LNCAP (cell line): ENCODE measurements around the gene VAV3.

Experiments
- TF ChIP-seq, protein P1 (sequence below): fragments of 450-650 bp; IDR thresholded peaks from 2 replicates; pipeline ENCODE4 v1.5.1; 2017; ENCODE audit warnings: mild to moderate bottlenecking

The VAV3 gene

DNA sequence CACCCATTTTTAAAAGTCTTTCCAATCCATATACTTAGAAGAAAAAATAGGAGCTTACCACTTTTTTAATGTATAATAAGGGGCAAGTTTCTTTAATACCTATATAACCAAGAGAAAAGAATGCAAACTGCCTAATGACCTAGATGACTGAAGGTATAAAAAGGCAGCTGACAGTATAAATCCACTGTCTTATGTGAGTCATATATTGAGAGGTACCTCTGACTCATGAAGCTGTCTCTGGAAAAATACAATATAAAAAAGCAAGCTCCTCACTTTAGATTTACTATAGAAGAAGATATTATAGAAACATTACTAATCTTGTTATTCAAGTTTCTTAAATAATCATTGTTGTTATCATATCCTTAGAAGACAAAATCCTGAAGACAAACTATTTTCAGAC, 144.2 kb downstream of the VAV3 start:
- TF ChIP-seq, protein P1, sequence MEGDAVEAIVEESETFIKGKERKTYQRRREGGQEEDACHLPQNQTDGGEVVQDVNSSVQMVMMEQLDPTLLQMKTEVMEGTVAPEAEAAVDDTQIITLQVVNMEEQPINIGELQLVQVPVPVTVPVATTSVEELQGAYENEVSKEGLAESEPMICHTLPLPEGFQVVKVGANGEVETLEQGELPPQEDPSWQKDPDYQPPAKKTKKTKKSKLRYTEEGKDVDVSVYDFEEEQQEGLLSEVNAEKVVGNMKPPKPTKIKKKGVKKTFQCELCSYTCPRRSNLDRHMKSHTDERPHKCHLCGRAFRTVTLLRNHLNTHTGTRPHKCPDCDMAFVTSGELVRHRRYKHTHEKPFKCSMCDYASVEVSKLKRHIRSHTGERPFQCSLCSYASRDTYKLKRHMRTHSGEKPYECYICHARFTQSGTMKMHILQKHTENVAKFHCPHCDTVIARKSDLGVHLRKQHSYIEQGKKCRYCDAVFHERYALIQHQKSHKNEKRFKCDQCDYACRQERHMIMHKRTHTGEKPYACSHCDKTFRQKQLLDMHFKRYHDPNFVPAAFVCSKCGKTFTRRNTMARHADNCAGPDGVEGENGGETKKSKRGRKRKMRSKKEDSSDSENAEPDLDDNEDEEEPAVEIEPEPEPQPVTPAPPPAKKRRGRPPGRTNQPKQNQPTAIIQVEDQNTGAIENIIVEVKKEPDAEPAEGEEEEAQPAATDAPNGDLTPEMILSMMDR, result no peak

DNA sequence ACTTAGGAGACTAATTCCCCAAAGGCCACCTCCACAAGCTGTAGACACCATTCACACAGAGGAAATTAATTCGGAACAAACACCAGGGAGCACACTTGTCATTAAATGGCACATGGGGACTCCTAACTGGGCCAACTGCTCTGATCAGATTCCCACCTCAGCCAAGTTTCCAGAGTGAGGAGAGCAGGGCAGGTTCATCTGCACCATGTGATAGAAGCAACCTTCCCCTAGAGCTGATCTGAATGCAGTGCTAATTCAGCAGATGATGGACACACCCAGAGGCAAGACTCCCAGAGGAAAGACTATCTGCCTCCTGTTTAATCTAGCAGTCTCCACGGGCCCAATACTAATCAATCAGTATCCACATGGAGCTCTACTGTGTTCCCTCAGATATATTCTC, 147.0 kb downstream of the VAV3 start:
- TF ChIP-seq, protein P1, result no peak

DNA sequence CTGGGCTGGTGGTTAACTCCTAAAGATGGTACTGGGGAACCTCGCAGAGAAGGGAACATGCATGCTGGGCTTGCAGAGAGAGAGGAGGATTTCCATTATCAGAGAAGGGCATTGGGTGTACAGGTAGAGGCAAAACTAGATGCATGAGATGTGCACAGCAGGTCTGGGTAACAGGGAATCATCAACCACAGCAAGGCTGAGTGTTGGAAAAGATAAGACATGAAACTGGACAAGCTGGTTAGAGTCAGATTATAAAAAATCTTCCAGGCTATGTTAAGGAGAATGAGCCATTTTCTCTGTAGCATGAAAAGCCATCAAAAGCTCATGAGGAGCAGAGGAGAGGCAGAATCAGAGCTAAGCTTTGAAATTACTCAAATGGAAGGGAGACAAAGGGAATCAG, 147.8 kb downstream of the VAV3 start:
- TF ChIP-seq, protein P1, result no peak

DNA sequence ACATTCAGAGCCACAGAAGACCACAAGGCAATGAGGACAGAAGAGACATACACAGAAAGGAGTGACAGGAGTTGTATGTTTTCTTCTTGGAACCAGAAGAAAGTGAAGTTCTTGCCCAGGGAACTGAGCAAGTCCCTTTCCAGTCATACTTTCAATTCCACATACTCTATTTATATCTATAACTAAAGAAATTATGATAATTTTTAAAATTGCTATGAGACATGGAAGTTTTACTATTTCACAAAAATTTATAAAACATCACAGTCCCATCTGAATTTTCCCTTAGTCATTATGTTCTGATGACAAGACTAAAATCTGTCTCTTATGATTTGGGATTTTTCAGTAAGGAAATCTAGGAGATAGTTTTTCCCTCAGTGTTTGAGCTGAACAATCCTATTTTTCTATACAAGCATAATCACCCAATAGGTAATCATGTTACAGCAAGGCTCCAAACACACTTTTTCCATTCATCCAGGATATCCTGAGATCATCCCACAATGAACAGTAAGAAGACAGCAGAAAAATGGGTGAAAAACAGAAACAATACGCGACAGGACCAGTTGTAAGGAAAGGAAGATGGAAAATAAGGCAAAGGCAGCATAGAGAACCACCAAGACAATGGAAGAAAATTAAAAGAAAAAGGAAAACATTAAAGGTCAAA, 154.6 kb downstream of the VAV3 start:
- TF ChIP-seq, protein P1, result no peak

DNA sequence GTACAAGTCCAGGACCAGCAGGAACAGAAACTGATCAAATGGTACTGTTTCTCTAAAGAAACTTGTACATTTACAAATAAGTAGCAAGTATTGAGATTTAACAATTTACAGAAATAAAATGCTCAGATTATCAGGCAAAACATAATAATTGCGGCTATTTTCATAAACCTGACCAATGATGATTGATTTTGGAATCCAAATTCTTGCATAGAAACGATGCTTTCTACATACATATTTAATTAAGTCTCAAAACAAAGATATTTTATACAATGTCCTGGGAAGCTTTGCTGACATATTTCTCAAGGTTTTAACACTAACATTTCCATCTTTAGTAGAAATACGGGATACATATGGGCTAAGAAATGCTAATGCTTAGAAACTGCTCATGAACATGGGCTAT, 157.1 kb downstream of the VAV3 start:
- TF ChIP-seq, protein P1, result no peak

DNA sequence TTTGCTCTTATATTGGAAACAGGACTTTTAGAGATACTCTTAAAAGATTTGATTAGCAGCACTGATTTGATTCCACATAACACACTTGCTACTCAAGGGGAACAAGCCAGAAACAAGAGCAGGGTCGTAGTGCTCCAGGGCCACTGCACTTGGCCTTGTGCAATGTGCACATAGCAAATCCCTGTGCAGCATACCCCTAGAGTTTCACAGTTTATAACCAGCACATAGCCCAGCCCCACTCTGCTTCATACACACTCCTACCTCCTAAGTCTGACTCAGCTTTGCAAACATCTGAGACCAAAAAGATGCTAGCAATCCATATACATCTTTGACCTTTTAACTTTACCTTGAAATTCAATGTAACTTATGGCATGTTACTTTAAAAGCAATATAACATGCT, 157.6 kb downstream of the VAV3 start:
- TF ChIP-seq, protein P1, result no peak

DNA sequence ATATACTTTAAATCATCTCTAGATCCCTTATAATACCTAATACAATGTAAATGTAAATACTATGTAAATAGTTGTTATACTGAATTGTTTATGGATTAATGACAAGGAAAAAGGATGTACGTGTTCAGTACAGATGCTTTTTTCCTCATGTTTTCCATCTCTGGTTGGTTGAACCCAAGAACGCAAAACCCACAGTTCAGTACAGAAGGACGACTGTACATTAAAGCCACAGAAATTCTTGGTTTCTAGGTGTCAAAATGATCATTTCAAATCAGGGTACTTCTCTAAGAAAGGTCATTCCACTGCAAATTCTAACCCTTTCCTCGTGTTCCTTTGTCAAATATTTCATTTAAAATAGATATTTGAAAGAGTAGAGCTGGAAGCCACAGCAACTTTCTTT, 158.1 kb downstream of the VAV3 start:
- TF ChIP-seq, protein P1, result no peak

DNA sequence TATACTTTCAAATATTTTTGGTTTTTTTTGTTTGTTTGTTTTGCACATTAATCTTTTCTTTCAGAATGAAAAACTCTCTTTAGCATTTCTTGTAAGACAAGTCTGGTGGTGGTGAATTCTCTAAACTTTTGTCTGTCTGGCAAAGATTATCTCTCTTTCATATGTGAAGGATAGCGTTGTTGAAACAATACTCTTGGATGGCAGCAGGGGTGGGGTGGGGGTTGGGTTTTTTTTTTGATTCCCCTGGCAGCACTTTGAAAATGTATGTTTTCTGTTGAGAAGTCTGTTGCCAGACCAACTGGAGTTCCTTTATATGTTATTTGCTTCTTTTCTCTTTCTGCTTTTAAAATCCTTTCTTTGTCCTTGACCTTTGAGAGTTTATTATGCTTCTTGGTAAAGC, 160.2 kb downstream of the VAV3 start:
- TF ChIP-seq, protein P1, result no peak
